ENCODE results near the gene KYAT1.

- TF ChIP-seq, protein P1, sequence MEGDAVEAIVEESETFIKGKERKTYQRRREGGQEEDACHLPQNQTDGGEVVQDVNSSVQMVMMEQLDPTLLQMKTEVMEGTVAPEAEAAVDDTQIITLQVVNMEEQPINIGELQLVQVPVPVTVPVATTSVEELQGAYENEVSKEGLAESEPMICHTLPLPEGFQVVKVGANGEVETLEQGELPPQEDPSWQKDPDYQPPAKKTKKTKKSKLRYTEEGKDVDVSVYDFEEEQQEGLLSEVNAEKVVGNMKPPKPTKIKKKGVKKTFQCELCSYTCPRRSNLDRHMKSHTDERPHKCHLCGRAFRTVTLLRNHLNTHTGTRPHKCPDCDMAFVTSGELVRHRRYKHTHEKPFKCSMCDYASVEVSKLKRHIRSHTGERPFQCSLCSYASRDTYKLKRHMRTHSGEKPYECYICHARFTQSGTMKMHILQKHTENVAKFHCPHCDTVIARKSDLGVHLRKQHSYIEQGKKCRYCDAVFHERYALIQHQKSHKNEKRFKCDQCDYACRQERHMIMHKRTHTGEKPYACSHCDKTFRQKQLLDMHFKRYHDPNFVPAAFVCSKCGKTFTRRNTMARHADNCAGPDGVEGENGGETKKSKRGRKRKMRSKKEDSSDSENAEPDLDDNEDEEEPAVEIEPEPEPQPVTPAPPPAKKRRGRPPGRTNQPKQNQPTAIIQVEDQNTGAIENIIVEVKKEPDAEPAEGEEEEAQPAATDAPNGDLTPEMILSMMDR (IDR thresholded peaks at IDR 0.05; ENCODE audit: low read length) = no peak
- no peak for TF ChIP-seq EZH2 (IDR thresholded peaks at IDR 0.05; ENCODE audit: borderline replicate concordance, low read length)
Observed at GRCh38 chr9:128836509-128837145, 45.1 kb downstream of the KYAT1 start.
